Ishikawa (cell line): Measurements from ENCODE around the gene SULT1C3.

Source experiments
- CEBPB ChIP-seq: IDR thresholded peaks from 2 replicates; pipeline ENCODE4 v1.6.1; 2012
- CREB1 ChIP-seq: IDR thresholded peaks from 2 replicates; pipeline ENCODE4 v1.6.1; 2012; ENCODE audit warnings: low read depth
- EGR1 ChIP-seq: IDR thresholded peaks from 2 replicates; pipeline ENCODE4 v1.6.1; 2012
- EP300 ChIP-seq: IDR thresholded peaks from 2 replicates; pipeline ENCODE4 v1.6.1; 2012; ENCODE audit warnings: borderline replicate concordance
- FOXM1 ChIP-seq: IDR thresholded peaks from 2 replicates; pipeline ENCODE4 v1.6.1; 2012; ENCODE audit warnings: low read depth, borderline replicate concordance
- MAX ChIP-seq: IDR thresholded peaks from 2 replicates; pipeline ENCODE4 v1.6.1; 2012
- NFIC ChIP-seq: IDR thresholded peaks from 2 replicates; pipeline ENCODE4 v1.6.1; 2012
- RAD21 ChIP-seq: IDR thresholded peaks from 2 replicates; pipeline ENCODE4 v1.6.1; 2012; ENCODE audit warnings: low read depth
- REST ChIP-seq: IDR thresholded peaks from 2 replicates; pipeline ENCODE4 v1.6.1; 2012; ENCODE audit warnings: low read depth, mild to moderate bottlenecking
- TAF1 ChIP-seq: IDR thresholded peaks from 2 replicates; pipeline ENCODE4 v1.6.1; 2012; ENCODE audit warnings: low read depth, mild to moderate bottlenecking
- TCF12 ChIP-seq: IDR thresholded peaks from 2 replicates; pipeline ENCODE4 v1.6.1; 2012; ENCODE audit warnings: low read depth
- TEAD4 ChIP-seq: IDR thresholded peaks from 2 replicates; pipeline ENCODE4 v1.6.1; 2012
- USF1 ChIP-seq: IDR thresholded peaks from 2 replicates; pipeline ENCODE4 v1.6.1; 2012
- YY1 ChIP-seq: IDR thresholded peaks from 2 replicates; pipeline ENCODE4 v1.6.1; 2012; ENCODE audit warnings: low read depth
- ZBTB7A ChIP-seq: IDR thresholded peaks from 2 replicates; pipeline ENCODE4 v1.6.1; 2012; ENCODE audit warnings: low read depth

Gene SULT1C3

GRCh38 chr2:108219688-108220087 lies 20.1 kb upstream of the SULT1C3 start:
- TF ChIP-seq TAF1, result no peak
- TF ChIP-seq NFIC, result no peak
- TF ChIP-seq EP300, result no peak
- no peak for TF ChIP-seq YY1
- TF ChIP-seq TCF12, result no peak
- TF ChIP-seq ZBTB7A, result no peak

- TF ChIP-seq TEAD4, result no peak
- TF ChIP-seq NFIC, result no peak
- TF ChIP-seq USF1, result peak; percentile 46; the same call in 1 of the 2 replicates
Measured at GRCh38 chr2:108220191-108220590, 19.6 kb upstream of the SULT1C3 start.

GRCh38 chr2:108220942-108221541 lies 18.7 kb upstream of the SULT1C3 start:
- TF ChIP-seq NFIC (peak; percentile 98), RAD21 (peak; percentile 19), FOXM1 (peak; percentile 78; the same call in 1 of the 2 replicates), TCF12 (peak; percentile 96), EP300 (peak; percentile 91), TEAD4 (peak; percentile 31; the same call in 1 of the 2 replicates), CEBPB (no peak), REST (no peak)

- TF ChIP-seq CEBPB (no peak), RAD21 (no peak), REST (no peak), USF1 (no peak), TEAD4 (no peak)
Measured at GRCh38 chr2:108222261-108222660, 17.5 kb upstream of the SULT1C3 start.

GRCh38 chr2:108223573-108223972 lies 16.2 kb upstream of the SULT1C3 start:
- TF ChIP-seq RAD21 (no peak), CREB1 (no peak), EGR1 (no peak), NFIC (no peak)

- TF ChIP-seq TAF1, result no peak
- no peak for TF ChIP-seq TCF12
- 0 out of 2 replicates have a peak, but pooled peaks have one; percentile 18 for TF ChIP-seq USF1
- TF ChIP-seq EGR1, result no peak
- no peak for TF ChIP-seq CEBPB
- TF ChIP-seq ZBTB7A, result no peak
Measured at GRCh38 chr2:108224022-108224421, 15.7 kb upstream of the SULT1C3 start.

GRCh38 chr2:108226564-108226963 lies 13.2 kb upstream of the SULT1C3 start:
- TF ChIP-seq EP300 (no peak), USF1 (no peak), EGR1 (no peak), NFIC (no peak), TAF1 (no peak), TCF12 (no peak), TEAD4 (no peak), ZBTB7A (no peak), REST (no peak), CEBPB (no peak), CREB1 (no peak), MAX (no peak), YY1 (no peak), FOXM1 (no peak), RAD21 (no peak)
